GM21360 (cell line): ENCODE data around the gene HS6ST3.
A peak's percentile ranks its signal among the peaks of the same experiment; 100 is the strongest.

Experiments used
- ATAC-seq: cut with Tn5 transposase; IDR thresholded peaks from one replicate; pipeline ENCODE4 v1.9.1; 2021; ENCODE audit warnings: mild to moderate bottlenecking, moderate library complexity; ENCODE audit not compliant: unreplicated experiment

Gene HS6ST3

GRCh38 chr13:96696389-96696900 is 606.5 kb downstream of the HS6ST3 start:
- no peak for ATAC-seq

- ATAC-seq: no peak
These were observed 610.8 kb downstream of the HS6ST3 start for GRCh38 chr13:96700657-96701056.

DNA sequence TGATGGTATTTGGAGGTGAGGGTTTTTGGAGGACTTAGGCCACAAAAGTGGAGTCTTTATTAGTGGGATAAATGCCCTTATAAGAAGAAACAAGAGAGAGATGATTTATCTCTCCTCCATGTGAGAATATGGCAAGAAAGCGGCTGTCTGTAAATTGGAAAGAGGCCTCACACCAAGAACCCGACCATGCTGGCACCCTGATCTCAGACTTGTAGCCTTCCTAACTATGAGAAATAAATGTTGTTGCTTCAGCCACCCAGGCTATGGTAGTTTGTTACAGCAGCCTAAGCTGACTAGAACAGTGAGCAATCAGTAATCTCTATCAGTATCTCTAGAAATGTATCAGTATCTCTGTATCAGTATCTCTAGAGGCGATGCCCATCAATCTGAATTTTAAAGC is 617.2 kb downstream of the HS6ST3 start:
- no peak for ATAC-seq

DNA sequence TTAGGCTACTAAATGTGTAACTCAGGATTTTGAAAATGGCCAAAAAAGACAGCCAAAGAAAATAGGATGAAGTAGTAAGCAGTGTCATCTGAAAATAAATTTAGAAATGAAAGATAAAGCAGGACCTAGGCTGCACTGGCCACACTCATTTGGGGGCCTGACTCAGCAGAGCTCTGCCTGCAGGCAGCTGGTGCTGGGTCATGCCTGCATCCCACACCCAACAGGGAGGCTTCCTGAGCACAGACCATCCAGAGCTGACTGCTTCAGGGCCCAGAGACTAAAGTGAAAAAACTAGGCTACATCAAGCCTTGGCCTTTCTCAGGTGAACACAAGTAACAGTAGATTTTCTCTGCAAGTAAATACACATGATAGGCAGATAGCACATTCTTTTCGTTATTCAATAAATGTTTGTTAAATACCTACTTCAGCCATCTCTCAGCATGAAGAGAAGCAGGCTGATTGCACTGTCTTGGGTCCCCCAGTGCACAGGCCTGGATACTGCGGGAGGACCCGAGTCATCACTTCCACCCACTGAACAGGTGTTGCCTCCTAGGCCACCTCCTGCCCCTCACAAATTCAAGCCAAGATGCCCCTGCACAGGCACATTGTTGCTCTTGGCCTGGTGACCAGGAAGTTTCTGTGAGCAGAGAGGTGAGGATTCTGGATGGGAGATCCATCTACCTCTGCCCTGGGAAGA is 620.4 kb downstream of the HS6ST3 start:
- ATAC-seq: no peak

GRCh38 chr13:96720446-96720845 is 630.5 kb downstream of the HS6ST3 start:
- ATAC-seq: no peak

- ATAC-seq: no peak
These were observed 636.7 kb downstream of the HS6ST3 start for GRCh38 chr13:96726651-96727050.

DNA sequence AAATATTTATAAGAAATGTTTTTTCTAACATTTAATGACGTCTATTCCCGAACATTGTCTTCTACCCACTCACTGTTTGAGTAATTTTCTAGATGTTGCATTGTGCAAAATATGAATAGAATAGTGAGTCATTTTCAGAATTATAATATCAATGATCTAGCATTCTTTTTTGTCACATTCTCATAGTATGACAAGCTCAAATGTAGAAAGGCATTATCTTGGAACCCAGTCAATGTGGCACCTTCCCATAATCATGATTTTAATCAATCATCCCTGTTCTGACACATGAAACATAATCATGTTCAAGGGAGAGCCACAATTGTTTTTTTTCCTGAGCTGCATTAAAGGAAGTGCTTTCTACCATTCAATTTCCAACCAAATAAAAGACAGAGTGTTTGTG is 638.6 kb downstream of the HS6ST3 start:
- no peak for ATAC-seq

GRCh38 chr13:96730676-96731075 is 640.8 kb downstream of the HS6ST3 start:
- no peak for ATAC-seq

GRCh38 chr13:96734499-96734898 is 644.6 kb downstream of the HS6ST3 start:
- no peak for ATAC-seq

DNA sequence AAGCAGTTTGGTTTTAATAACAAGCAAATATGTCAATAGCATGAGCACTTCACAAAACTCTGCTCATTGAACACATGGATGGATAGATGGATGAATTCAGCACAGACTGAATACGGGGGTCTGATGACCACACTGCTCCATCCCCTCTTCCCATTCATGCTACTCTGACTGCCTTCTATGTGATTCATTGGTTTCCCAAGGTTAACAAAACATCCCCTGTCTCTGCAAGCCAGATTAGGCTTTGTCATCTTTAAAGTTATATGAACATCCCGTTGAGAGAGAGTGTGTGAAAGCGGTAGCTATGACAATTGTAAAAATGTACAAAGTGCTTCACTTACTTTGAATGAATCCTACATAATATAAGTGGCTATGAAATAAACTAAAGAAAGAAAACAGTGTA is 651.9 kb downstream of the HS6ST3 start:
- ATAC-seq: no peak

GRCh38 chr13:96743296-96744089 is 653.6 kb downstream of the HS6ST3 start:
- ATAC-seq: no peak

DNA sequence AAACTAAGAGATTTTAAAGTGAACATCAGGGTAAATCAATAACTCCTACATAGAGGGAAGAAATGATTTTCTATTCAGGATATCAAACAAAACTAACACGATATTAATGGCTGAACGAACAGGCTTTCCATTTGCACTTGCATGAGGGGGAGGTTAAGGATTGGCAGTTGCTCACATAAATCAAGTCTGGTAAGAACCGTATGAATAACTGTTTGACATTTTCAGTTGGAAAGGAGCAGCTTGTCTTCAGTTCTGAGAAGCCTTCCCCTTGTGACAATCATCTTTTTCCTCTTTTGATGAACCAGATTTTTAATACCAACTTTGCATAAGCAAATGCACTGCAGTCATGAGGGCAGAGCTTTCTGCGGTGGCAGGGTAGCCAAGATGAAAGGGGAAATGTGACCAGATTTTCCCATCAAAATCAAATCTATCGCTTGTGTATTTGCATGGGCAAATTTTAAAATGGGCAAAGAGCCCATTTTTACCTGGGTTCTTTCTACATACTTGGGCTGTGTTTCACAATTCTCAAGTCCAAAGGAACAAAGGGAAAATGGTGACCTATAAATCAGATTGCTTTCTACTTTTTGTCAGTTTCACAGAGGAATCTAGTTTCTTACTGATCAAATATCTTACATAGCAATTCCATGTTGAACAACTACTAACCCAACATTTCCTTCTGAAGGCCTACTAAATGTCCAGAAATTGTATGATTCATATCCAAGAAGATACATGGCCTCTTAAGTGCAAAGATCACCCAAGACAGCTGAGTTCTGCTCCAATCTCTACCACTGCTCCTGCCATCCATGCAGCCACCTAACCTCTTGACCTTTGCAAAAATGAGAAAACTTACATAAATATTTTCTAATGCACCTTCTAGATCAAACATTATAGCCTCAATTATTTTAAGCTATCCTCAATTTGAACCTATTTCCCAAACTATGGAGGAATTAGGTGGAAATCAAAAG is 654.7 kb downstream of the HS6ST3 start:
- ATAC-seq: no peak

GRCh38 chr13:96746886-96747285 is 657.0 kb downstream of the HS6ST3 start:
- no peak for ATAC-seq

- ATAC-seq: no peak
These were observed 659.9 kb downstream of the HS6ST3 start for GRCh38 chr13:96749825-96750224.

GRCh38 chr13:96751089-96751488 is 661.2 kb downstream of the HS6ST3 start:
- no peak for ATAC-seq

DNA sequence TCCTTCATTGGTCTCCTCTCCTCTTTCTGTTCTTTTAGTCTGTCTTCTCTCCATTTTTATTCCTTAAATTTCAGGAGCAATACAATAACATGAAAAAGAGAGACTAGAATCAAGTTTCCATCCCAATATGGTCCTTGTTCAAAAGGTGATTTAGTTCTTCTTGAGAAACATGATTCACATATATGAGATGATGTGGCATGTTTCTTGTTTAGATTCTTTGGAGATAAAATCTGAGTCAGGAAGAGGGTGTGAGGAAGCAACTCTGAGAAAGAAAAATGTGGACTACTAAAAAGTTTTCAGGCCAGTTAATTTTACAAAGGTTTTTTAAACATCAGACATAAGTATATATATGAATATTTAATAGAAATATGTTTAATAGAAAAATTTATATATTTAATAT is 673.0 kb downstream of the HS6ST3 start:
- ATAC-seq: no peak

DNA sequence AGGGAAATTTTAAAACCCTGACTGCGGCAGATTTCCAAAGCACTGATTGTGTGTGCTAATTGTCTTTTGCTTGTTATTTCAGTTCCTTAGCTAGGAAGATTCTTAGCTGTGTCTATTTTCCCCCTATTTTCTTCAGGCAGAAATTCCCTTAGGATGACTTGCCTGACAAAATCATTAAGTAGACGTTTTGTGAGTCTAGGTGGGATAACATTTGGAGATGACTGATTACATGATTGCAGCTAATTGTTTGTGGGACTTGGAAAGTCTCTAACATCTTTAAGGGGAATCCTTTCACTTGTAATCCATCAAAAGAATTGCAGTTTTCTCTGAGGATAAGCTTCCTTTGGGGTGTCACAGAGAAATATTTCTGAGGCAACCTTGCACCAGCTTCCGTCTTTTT is 676.4 kb downstream of the HS6ST3 start:
- no peak for ATAC-seq

- ATAC-seq: no peak
These were observed 678.6 kb downstream of the HS6ST3 start for GRCh38 chr13:96768524-96768923.

- no peak for ATAC-seq
These were observed 680.0 kb downstream of the HS6ST3 start for GRCh38 chr13:96769874-96770273.

- ATAC-seq: peak; percentile 89
These were observed 681.8 kb downstream of the HS6ST3 start for GRCh38 chr13:96771486-96772367.
